Duodenal mucosa (tissue), 2 donors: Measurements from ENCODE around the gene SEC11C.

Experiments used
- H3K27ac ChIP-seq: one replicate; pipeline ENCODE4 v1.7.0; 2013; ENCODE audit warnings: low read depth, low read length
- H3K27me3 ChIP-seq, 2 donors: one replicate each; pipeline ENCODE4 v1.7.0; 2013; ENCODE audit warnings: low read length in 2 of 2, control low read depth in 1 of 2; ENCODE audit not compliant: insufficient read depth in 2 of 2, control insufficient read depth in 1 of 2
- H3K36me3 ChIP-seq, 2 donors: one replicate each; pipeline ENCODE4 v1.7.0; 2013; ENCODE audit warnings: low read length in 2 of 2, control low read depth in 1 of 2; ENCODE audit not compliant: insufficient read depth in 2 of 2, control insufficient read depth in 1 of 2
- H3K4me1 ChIP-seq, 2 donors: one replicate each; pipeline ENCODE4 v1.7.0; 2013; ENCODE audit warnings: low read length in 2 of 2, control low read depth in 1 of 2; ENCODE audit not compliant: insufficient read depth in 2 of 2, control insufficient read depth in 1 of 2
- H3K4me3 ChIP-seq, 2 donors: one replicate each; pipeline ENCODE4 v1.7.0; 2013; ENCODE audit warnings: low read length in 2 of 2, low read depth in 1 of 2
- H3K9ac ChIP-seq, 2 donors: one replicate each; pipeline ENCODE4 v1.7.0; 2013; ENCODE audit warnings: low read length in 2 of 2, low read depth in 1 of 2
- H3K9me3 ChIP-seq, 2 donors: one replicate each; pipeline ENCODE4 v1.7.0; 2013; ENCODE audit warnings: low read length in 2 of 2, control low read depth in 1 of 2; ENCODE audit not compliant: control insufficient read depth in 1 of 2

The SEC11C gene

DNA sequence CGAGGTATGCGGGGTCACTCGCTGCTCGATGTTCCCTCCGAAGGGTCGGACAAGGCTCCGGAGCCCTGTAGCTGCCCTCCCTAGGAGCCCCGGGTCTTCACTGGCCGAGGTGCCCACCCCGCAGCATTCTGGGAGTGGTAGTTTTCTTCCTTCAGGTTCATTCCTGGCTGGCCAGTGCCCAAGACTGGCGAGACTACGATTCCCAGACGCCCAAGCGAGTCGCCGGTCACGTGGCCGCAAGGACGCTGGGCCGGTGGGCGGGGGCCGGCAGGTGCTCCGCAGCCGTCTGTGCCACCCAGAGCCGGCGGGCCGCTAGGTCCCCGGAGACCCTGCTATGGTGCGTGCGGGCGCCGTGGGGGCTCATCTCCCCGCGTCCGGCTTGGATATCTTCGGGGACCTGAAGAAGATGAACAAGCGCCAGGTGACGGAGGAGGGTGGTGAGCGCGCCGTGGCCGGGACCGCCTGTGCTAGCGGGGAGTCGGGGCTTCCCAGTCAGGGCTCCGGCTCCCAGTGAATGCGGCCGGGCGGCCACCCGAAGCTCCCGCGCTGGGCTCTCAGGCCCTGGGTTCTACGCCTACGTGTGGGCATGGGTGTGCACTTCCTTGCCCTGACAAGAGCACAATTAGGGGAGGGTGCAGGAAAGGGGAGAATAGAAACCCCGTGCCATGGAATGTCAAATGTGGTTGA, at the start of gene SEC11C:
Gene SEC11C (plus strand): TSS at position 270 of the 687 bp plus-strand sequence. CDS start 65 bp downstream, at position 335.
- no peaks in the 10 kb centered on the region for H3K36me3 ChIP-seq
- H3K9ac ChIP-seq: peak within 1 kb of the TSS; percentile 74 to 88
- peak within 1 kb of the TSS; percentile 97 for H3K4me3 ChIP-seq
- peaks cover 0 to 5% of the 10 kb centered on the region in 2 donors for H3K27me3 ChIP-seq
- peak within 1 kb of the TSS; percentile 84 for H3K27ac ChIP-seq
- peaks cover 17 to 20% of the 10 kb centered on the region in 2 donors for H3K4me1 ChIP-seq
- no peaks in the 10 kb centered on the region for H3K9me3 ChIP-seq

DNA sequence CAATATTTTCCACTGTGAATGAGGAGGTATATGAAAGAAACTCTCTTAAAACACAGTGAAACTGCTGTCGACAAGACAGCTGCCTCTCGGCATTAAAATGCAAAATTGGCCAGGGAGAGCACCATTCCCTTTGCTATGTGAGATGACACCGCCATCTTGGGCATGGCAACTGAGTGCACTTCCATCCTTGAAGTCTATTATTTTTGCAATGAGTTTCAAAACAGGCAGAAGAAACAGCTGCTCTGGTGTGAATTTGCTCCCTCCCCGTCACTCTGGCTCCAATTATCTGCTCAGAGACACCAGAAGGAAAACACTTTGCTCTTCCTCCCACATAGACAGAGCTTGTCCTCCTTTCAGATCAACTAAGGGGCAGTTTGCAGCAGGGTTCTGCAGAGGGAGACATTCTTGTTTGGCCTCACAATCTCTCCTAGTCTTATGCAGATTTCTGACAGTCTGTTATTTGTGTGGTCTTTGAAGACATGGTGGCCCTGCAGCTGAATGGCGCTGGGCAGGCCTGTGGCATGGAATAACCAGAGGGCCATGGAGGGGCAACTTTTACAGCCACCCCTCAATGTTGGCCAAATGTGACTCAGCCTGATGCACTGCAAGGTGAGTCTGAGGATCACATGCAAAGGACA, 48.6 kb upstream of the SEC11C start:
- H3K9ac ChIP-seq: no peak overlapping the region
- H3K27me3 ChIP-seq: no peaks in the 10 kb centered on the region
- no peaks in the 10 kb centered on the region for H3K9me3 ChIP-seq
- no peaks in the 10 kb centered on the region for H3K4me1 ChIP-seq
- no peaks in the 10 kb centered on the region for H3K36me3 ChIP-seq
- no peak overlapping the region for H3K27ac ChIP-seq
- no peak overlapping the region for H3K4me3 ChIP-seq

DNA sequence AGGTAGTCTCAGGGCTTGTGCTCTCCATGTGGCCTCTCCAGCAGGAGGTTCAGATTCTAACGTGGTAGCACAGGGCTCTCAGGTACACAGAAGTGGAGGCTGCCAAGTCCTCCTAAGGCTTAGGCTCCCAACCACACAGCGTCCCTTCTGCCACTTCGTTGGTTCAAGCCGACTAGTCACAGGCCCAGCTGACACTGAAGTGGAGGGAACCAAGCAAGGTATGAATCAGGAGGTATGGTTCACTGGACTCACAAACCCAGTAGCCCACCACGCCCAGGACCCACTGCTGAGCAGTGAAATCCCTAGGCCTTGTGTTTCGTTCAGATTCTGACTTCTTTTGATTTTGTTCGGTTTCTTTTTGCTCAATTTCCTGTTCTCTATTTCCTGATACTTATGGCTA, 46.0 kb upstream of the SEC11C start:
- H3K36me3 ChIP-seq: no peaks in the 10 kb centered on the region
- no peak overlapping the region for H3K27ac ChIP-seq
- no peaks in the 10 kb centered on the region for H3K27me3 ChIP-seq
- no peaks in the 10 kb centered on the region for H3K4me1 ChIP-seq
- H3K9me3 ChIP-seq: no peaks in the 10 kb centered on the region
- H3K4me3 ChIP-seq: no peak overlapping the region
- no peak overlapping the region for H3K9ac ChIP-seq

DNA sequence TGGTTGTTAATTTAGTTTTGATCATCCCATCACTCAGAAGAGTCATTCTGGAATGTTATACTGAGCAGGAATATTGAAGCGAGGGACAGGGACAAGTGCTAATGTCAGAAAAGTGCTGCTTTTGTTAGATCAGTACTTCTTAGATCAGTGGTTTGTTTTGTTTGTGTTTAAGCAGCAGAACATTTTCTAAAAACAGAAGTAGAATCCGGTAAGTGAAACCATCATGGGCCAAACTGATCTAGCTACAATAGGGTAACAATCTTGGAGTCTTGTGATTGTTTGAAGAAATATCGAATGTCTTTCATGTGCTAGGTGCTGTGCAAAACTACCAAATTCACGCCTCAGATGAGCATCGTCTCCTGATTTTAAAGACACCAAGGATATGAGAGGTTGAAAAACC, 45.1 kb upstream of the SEC11C start:
- Histone ChIP-seq H3K36me3 (no peaks in the 10 kb centered on the region), H3K27me3 (no peaks in the 10 kb centered on the region), H3K4me1 (no peaks in the 10 kb centered on the region), H3K9me3 (no peaks in the 10 kb centered on the region), H3K27ac (no peak overlapping the region), H3K4me3 (no peak overlapping the region), H3K9ac (no peak overlapping the region)

GRCh38 chr18:59096098-59096789, 43.4 kb upstream of the SEC11C start:
- Histone ChIP-seq H3K9me3 (no peaks in the 10 kb centered on the region), H3K9ac (no peak overlapping the region), H3K27me3 (no peaks in the 10 kb centered on the region), H3K36me3 (no peaks in the 10 kb centered on the region), H3K4me1 (no peaks in the 10 kb centered on the region), H3K4me3 (no peak overlapping the region), H3K27ac (no peak overlapping the region)

DNA sequence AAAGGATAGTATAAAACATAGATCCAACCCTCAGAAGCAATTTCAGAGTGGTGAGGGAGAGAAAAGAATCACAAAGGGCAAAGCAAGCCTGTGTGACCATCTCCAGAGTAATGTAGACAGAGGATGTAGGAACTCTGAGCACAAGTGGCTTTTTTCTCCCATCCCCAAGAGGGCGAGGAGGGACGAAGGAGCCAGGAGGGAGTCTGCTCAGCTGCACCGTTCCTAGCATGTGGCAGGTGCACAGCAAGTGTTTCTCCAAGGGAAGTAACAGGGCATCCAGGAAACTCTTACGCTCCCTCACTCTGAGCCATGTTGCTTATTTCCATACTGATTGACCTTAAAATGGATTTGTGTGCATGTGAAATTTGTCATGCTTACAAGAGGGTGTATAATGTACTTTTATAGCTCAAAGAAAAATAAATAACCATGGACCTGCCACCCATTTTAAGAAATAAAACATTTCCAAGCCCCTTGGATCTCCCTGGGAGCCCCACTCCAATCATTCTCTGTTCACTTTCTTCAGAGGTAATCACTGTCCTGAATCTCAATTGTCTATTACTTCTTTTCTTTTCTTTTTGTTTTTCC, 37.8 kb upstream of the SEC11C start:
- Histone ChIP-seq H3K27me3 (no peaks in the 10 kb centered on the region), H3K9ac (no peak overlapping the region), H3K27ac (no peak overlapping the region), H3K4me1 (no peaks in the 10 kb centered on the region), H3K4me3 (no peak overlapping the region), H3K36me3 (no peaks in the 10 kb centered on the region), H3K9me3 (no peaks in the 10 kb centered on the region)

- Histone ChIP-seq H3K4me3 (no peak overlapping the region), H3K27me3 (no peaks in the 10 kb centered on the region), H3K4me1 (no peaks in the 10 kb centered on the region)
Observed at GRCh38 chr18:59109375-59109774, 30.3 kb upstream of the SEC11C start.

DNA sequence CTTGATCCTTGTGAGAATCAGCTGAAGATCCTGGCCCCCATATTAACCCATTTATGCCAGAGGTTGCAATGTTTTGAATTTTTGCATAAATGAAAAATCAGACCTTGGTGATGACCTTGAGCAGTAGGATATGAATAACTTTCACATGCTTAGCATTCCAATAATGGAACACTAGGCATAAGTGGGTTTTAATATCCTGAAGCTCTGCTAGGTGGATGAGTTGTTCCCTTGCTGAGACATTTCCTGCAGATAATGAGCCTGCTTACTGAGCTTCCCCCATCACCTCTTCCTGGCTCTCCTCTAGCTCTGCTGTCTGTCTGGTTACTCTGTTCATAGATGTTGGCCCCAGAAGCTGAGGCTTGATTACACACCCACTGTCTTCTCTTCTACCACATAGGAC, 25.5 kb upstream of the SEC11C start:
- H3K4me3 ChIP-seq: no peak overlapping the region
- no peaks in the 10 kb centered on the region for H3K27me3 ChIP-seq
- H3K9ac ChIP-seq: no peak overlapping the region
- H3K36me3 ChIP-seq: no peaks in the 10 kb centered on the region
- no peaks in the 10 kb centered on the region for H3K4me1 ChIP-seq
- H3K9me3 ChIP-seq: no peaks in the 10 kb centered on the region
- H3K27ac ChIP-seq: no peak overlapping the region

More at GRCh38 chr18:59109375-59109774, 30.3 kb upstream of the SEC11C start:
- no peak overlapping the region for H3K27ac ChIP-seq
- H3K9ac ChIP-seq: no peak overlapping the region
- no peaks in the 10 kb centered on the region for H3K9me3 ChIP-seq
- H3K36me3 ChIP-seq: no peaks in the 10 kb centered on the region

- no peaks in the 10 kb centered on the region for H3K36me3 ChIP-seq
Observed at GRCh38 chr18:59123588-59124369, 15.9 kb upstream of the SEC11C start.

More at GRCh38 chr18:59123588-59124369, 15.9 kb upstream of the SEC11C start:
- Histone ChIP-seq H3K27me3 (peaks cover 5 to 8% of the 10 kb centered on the region in 2 donors), H3K9me3 (no peaks in the 10 kb centered on the region), H3K4me1 (no peaks in the 10 kb centered on the region), H3K4me3 (no peak overlapping the region), H3K27ac (no peak overlapping the region), H3K9ac (no peak overlapping the region)
